ENCODE measurements around the gene CDYL2.
"Not testable (repeated sequence)": the region's sequence is repeated elsewhere in the genome, so short reads cannot be mapped to it uniquely, and the experiment has no call there.

Gene CDYL2

GRCh38 chr16:80806927-80807340, 2.5 kb upstream of the CDYL2 start:
- peak; percentile 69 for DNase-seq

- DNase-seq, result no peak
These were observed 1.9 kb upstream of the CDYL2 start for GRCh38 chr16:80806289-80806688.

GRCh38 chr16:80804056-80804525, 307 bp downstream of the CDYL2 start:
- DNase-seq, result peak; percentile 71

- peak; percentile 48 for DNase-seq
These were observed 901 bp downstream of the CDYL2 start for GRCh38 chr16:80803339-80804055.

- DNase-seq, result no peak
These were observed 1.5 kb downstream of the CDYL2 start for GRCh38 chr16:80802902-80803301.

GRCh38 chr16:80802138-80802537, 2.3 kb downstream of the CDYL2 start:
- DNase-seq, result no peak

- no peak for DNase-seq
These were observed 10.3 kb downstream of the CDYL2 start for GRCh38 chr16:80794071-80794470.

- DNase-seq, result no peak
These were observed 12.4 kb downstream of the CDYL2 start for GRCh38 chr16:80792031-80792430.

GRCh38 chr16:80791411-80791810, 13.0 kb downstream of the CDYL2 start:
- no peak for DNase-seq

- no peak for DNase-seq
These were observed 13.6 kb downstream of the CDYL2 start for GRCh38 chr16:80790751-80791150.

- DNase-seq, result no peak
These were observed 16.4 kb downstream of the CDYL2 start for GRCh38 chr16:80788027-80788426.

GRCh38 chr16:80786561-80786960, 17.8 kb downstream of the CDYL2 start:
- DNase-seq, result not testable (repeated sequence)

- no peak for DNase-seq
These were observed 19.4 kb downstream of the CDYL2 start for GRCh38 chr16:80784951-80785350.

- DNase-seq, result no peak
These were observed 25.7 kb downstream of the CDYL2 start for GRCh38 chr16:80778703-80779102.

- no peak for DNase-seq
These were observed 27.5 kb downstream of the CDYL2 start for GRCh38 chr16:80776856-80777255.

GRCh38 chr16:80775450-80775849, 28.9 kb downstream of the CDYL2 start:
- no peak for DNase-seq

GRCh38 chr16:80766798-80767197, 37.6 kb downstream of the CDYL2 start:
- DNase-seq, result no peak

- DNase-seq, result no peak
These were observed 44.8 kb downstream of the CDYL2 start for GRCh38 chr16:80759419-80760162.

GRCh38 chr16:80754476-80754875, 49.9 kb downstream of the CDYL2 start:
- DNase-seq, result no peak

- no peak for DNase-seq
These were observed 51.9 kb downstream of the CDYL2 start for GRCh38 chr16:80752541-80752940.

- DNase-seq, result no peak
These were observed 53.2 kb downstream of the CDYL2 start for GRCh38 chr16:80751167-80751566.

- DNase-seq, result no peak
These were observed 58.2 kb downstream of the CDYL2 start for GRCh38 chr16:80746231-80746630.

- no peak for DNase-seq
These were observed 59.5 kb downstream of the CDYL2 start for GRCh38 chr16:80744856-80745255.

GRCh38 chr16:80743772-80744171, 60.6 kb downstream of the CDYL2 start:
- no peak for DNase-seq

All from stimulated activated naive CD4-positive, alpha-beta T cell treated with Interleukin-2 at 50 U/mL for 16 hours (primary cell).